ENCODE data around the gene CCSER2. TPM values are rescaled to one million over a fixed set of nuclear protein-coding genes. Genes with fewer than 3 reads are reported as not detected.

CCSER2 gene
- polyA plus RNA-seq, 1 of the 3 experiments (the other 2 are of a cell fraction), result 8.5 TPM

GRCh38 chr10:84404783-84405182 lies 76.4 kb downstream of the CCSER2 start:
- H2AFZ ChIP-seq (ENCODE audit: low read depth), result no peak overlapping the region
- no peak overlapping the region for H3K9ac ChIP-seq
- ChIA-PET POLR2A (no interaction called here), CTCF (no interaction called here)
- H3K4me2 ChIP-seq, result no peak overlapping the region
- H3K9me2 ChIP-seq, result no peaks in the 10 kb centered on the region
- H3K27me3 ChIP-seq (ENCODE audit: insufficient read depth), result no peaks in the 10 kb centered on the region
- no peak for DNase-seq
- peaks cover 0 to 5% of the 10 kb centered on the region in 2 experiments; a peak in 2 of 4 replicates for H3K4me1 ChIP-seq (ENCODE audit: control insufficient read depth in 1 of 2, insufficient read depth in 2 of 2, low read depth in 1 of 2, low read length in 1 of 2)
- H3K27ac ChIP-seq (ENCODE audit: low read depth in 2 of 2, low read length in 1 of 2), result no peak overlapping the region
- H4K20me1 ChIP-seq (ENCODE audit: insufficient read depth), result no peaks in the 10 kb centered on the region
- WGBS (ENCODE audit: low lambda C conversion rate), result 97% methylated on average over 1 of the region's 1 CpG
- H3K4me3 ChIP-seq (ENCODE audit: low read depth in 2 of 2, low read length in 1 of 2), result no peak overlapping the region
- H3K36me3 ChIP-seq (replicated peaks in 1 of 2; ENCODE audit: control insufficient read depth in 1 of 2, insufficient read depth in 2 of 2, low read length in 1 of 2), result peaks cover 0 to 7% of the 10 kb centered on the region in 2 experiments
- peaks cover 41% of the 10 kb centered on the region for H3K79me2 ChIP-seq (ENCODE audit: insufficient read depth)
- H3K9me3 ChIP-seq, result 0 out of 2 replicates have a peak, but pooled peaks cover 5% of the 10 kb centered on the region
- TF ChIP-seq FOXJ3 (CRISPR knock-in tag; IDR thresholded peaks at IDR 0.05) (no peak), MXI1 (IDR thresholded peaks at IDR 0.05; ENCODE audit: low read depth, low read length) (no peak), RFX5 (IDR thresholded peaks at IDR 0.05; ENCODE audit: low read length) (no peak), YY1 (IDR thresholded peaks at IDR 0.05; ENCODE audit: low read depth) (no peak), TCF12 (IDR thresholded peaks at IDR 0.05) (no peak)
- TF ChIP-seq, protein P1, sequence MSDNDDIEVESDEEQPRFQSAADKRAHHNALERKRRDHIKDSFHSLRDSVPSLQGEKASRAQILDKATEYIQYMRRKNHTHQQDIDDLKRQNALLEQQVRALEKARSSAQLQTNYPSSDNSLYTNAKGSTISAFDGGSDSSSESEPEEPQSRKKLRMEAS (IDR thresholded peaks at IDR 0.05; ENCODE audit: low read depth), result no peak
- TF ChIP-seq, protein P2, sequence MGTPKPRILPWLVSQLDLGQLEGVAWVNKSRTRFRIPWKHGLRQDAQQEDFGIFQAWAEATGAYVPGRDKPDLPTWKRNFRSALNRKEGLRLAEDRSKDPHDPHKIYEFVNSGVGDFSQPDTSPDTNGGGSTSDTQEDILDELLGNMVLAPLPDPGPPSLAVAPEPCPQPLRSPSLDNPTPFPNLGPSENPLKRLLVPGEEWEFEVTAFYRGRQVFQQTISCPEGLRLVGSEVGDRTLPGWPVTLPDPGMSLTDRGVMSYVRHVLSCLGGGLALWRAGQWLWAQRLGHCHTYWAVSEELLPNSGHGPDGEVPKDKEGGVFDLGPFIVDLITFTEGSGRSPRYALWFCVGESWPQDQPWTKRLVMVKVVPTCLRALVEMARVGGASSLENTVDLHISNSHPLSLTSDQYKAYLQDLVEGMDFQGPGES (IDR thresholded peaks at IDR 0.05; ENCODE audit: low read depth, low read length), result no peak
- no peaks in the 10 kb centered on the region for H3F3A ChIP-seq (replicated peaks; ENCODE audit: insufficient read depth)

- H3K4me2 ChIP-seq, result no peak overlapping the region
- TF ChIP-seq EZH2phosphoT487 (IDR thresholded peaks at IDR 0.05; ENCODE audit: borderline replicate concordance, low read depth) (no peak), SIN3A (IDR thresholded peaks at IDR 0.05; ENCODE audit: borderline replicate concordance, low read depth, low read length) (no peak), FOSL2 (IDR thresholded peaks at IDR 0.05; ENCODE audit: borderline replicate concordance, low read depth) (no peak), RXRA (IDR thresholded peaks at IDR 0.05; ENCODE audit: borderline replicate concordance, low read depth) (no peak), CHD2 (IDR thresholded peaks at IDR 0.05; ENCODE audit: low read length, partially characterized antibody) (no peak), USF2 (IDR thresholded peaks at IDR 0.05; ENCODE audit: borderline replicate concordance, low read depth, low read length) (no peak), FOXM1 (IDR thresholded peaks at IDR 0.05; ENCODE audit: low read depth) (no peak)
- ChIA-PET CTCF (no interaction called here), POLR2A (no interaction called here)
- no peak overlapping the region for H2AFZ ChIP-seq (ENCODE audit: low read depth)
- no peaks in the 10 kb centered on the region for H4K20me1 ChIP-seq (ENCODE audit: insufficient read depth)
- no peaks in the 10 kb centered on the region for H3K27me3 ChIP-seq (ENCODE audit: insufficient read depth)
- H3K9ac ChIP-seq, result no peak overlapping the region
- H3K36me3 ChIP-seq (replicated peaks in 1 of 2; ENCODE audit: control insufficient read depth in 1 of 2, insufficient read depth in 2 of 2, low read length in 1 of 2), result peaks cover 0 to 7% of the 10 kb centered on the region in 2 experiments
- H3K27ac ChIP-seq (ENCODE audit: low read depth in 2 of 2, low read length in 1 of 2), result no peak overlapping the region
- no peak overlapping the region for H3K4me3 ChIP-seq (ENCODE audit: low read depth in 2 of 2, low read length in 1 of 2)
- peaks cover 41% of the 10 kb centered on the region for H3K79me2 ChIP-seq (ENCODE audit: insufficient read depth)
- no peaks in the 10 kb centered on the region for H3K9me2 ChIP-seq
- no peaks in the 10 kb centered on the region for H3K9me3 ChIP-seq
- H3K4me1 ChIP-seq (ENCODE audit: control insufficient read depth in 1 of 2, insufficient read depth in 2 of 2, low read depth in 1 of 2, low read length in 1 of 2), result peaks cover 0 to 5% of the 10 kb centered on the region in 2 experiments; a peak in 2 of 4 replicates
- H3F3A ChIP-seq (replicated peaks; ENCODE audit: insufficient read depth), result no peaks in the 10 kb centered on the region
- 98% methylated on average over 2 of the region's 2 CpGs for WGBS (ENCODE audit: low lambda C conversion rate)
- no peak for DNase-seq
Measured at GRCh38 chr10:84405662-84406061, 77.3 kb downstream of the CCSER2 start.

Measured in SK-N-SH (cell line).